ENCODE measurements around the gene BST2.
A peak's percentile ranks its signal among the peaks of the same experiment; 100 is the strongest.

- TF ChIP-seq CTCF (IDR thresholded peaks at IDR 0.05) = peak; percentile 67 to 86 (median 78)
- no peak for TF ChIP-seq POLR2A (IDR thresholded peaks at IDR 0.05)
Observed at GRCh38 chr19:17385878-17386611, 19.4 kb downstream of the BST2 start.
